GM20000 (cell line): ENCODE measurements around the gene FAM241B.

Source experiments
- DNase-seq: peaks from one replicate; pipeline ENCODE4 v3.0.0; 2012; ENCODE audit warnings: low spot score
- CTCF ChIP-seq: IDR thresholded peaks from 2 replicates; pipeline ENCODE4 v1.5.1; 2012; ENCODE audit warnings: mild to moderate bottlenecking, control low read depth; ENCODE audit errors: extremely low read depth, missing control alignments

FAM241B gene

DNA sequence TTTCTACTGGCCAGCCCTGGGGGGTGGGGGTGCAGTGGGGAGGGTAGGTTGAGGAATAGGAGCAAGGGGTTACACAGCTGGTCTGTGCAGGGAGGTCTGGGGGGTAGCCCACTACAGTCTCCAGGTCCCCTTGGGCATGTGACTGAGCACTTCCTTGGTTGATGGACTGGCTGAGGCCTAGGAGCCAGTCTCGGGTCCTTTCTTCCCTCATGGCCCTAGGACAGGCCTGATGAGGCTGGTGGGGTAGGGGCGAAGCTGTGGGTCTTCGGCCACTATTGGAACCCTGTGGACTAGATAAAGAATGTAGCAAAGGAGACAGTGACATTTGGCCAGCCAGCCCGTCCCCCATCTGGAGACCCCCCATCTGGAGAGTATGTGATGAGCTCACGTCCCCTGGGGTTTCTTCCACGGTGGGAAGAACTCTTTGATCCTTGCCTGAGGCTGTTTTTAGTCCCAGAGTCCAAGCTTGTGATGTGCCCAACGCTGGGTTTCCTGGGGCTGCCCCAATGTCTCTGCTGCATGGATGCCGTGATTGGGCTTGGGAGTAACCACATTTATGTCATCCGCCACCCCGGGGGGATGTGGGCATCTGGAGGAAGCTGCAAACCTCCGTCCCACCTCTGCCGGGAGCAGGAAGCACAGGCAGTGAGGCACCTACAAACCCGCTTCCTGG, 20.7 kb downstream of the FAM241B start:
- no peak for TF ChIP-seq CTCF
- no peak for DNase-seq

DNA sequence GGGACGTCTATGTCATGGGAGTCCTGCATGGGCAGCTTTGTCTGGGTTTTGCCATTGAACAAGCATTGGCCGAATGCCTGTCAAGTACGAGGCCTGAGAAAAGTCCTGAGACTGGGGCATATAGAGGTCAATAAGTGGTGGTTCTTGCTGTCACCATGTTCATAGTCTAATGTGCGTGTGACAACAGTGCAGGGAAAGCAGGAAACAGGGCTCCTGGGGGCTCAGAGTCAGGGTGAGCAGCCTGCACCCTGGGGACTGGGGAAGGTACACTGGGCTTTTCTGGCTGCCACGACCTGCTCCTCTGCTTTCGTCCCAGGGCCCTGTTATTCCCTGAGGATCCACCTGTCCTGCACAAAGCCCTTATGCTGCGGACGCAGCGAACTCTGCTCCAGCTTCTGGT, 21.3 kb downstream of the FAM241B start:
- TF ChIP-seq CTCF, result no peak
- DNase-seq, result no peak

DNA sequence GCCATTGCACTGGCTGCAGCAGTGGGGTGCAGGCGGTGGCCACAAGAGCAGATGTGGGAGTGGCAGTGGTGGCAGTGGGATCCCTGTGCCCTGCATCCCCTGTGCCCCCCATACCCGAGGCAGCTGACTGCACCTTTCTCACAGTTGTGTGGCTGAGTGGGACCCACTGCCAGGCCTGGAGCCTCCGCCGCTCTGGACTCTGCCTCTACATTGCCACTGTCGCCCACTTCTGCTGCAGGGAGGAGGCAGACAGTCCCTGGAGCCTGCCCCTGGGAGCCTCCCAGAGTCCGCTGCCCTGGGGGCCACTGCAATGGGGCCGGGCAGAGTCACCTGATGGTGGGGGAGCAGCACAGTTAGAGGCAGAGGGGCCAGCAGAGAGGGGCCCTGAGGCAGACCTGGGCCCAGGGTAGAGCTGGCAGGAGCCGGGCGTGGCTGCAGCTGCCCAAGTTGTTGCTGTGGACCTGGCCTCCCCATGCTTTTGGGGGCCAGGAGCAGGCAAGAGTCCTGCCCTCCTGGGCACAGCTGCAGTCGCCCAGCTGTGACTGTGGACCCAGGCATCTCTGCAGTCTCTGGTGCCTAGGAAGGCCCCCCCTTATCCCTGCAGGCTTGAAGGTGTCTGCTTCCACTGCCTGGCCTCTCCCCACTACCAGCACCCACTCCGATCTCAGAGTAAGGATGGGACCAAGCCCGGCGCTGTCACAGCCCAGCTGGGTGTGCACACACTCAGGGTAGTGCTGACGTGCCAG, 22.2 kb downstream of the FAM241B start:
- TF ChIP-seq CTCF, result no peak
- DNase-seq, result no peak

- no peak for TF ChIP-seq CTCF
- DNase-seq, result no peak
Observed at GRCh38 chr10:69652857-69653199, 22.8 kb downstream of the FAM241B start.

DNA sequence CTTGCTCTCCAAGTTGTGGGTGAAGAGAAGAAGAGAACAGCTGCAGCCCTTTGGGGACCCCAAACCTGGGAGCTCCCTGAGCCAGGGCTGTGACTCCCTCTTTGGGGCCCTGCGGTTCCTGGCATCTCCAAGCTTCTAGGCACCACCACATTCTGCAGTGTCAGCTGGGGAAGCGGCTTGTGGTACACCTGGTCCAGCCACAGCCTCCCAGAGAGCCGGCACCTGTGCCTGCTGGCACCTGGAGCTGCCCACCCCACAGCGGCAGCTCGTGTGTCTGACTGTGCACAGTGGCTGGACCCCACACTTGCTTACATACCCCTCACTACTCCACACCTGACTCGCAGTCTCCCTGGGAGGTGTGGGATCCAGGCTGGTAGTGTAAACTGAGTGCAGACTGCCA, 23.5 kb downstream of the FAM241B start:
- no peak for TF ChIP-seq CTCF

DNA sequence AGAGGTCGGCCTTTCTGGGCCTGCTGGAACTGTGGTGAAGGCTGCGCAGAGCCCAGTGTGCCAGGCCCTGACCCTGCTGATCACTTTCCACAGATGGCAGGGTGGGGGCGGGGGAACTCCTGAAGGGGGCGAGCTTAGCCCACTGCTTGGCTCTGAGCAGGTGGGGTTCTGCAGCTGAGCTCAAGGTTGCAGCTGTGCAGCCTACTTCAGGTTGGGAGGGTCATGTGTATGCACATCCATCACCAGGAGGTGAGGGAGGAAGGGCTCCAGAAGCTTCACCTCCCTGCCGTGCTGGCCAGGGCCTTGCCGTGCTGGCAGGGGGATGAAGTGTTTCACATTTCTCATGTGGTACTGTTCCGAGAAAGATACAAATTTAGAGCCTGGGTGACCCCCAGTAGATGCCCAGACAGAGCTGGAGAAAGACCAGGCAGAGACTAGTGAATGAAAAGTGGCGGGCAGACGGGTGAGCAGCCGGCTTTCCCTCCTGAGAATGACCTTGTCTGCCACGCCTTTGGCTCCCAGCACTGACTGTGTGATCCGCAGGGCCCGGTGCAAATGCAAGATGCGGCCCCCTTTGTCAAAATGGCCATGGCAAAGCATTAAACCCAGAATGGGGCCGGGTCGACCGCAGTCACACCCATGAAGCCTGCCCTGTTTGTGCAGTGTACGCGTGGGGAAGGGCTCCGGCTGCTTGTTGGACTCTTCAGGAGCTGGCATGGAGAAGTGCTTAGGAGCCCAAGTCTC, 25.2 kb downstream of the FAM241B start:
- no peak for TF ChIP-seq CTCF

More for the DNA sequence above, 23.5 kb downstream of the FAM241B start:
- DNase-seq, result no peak

GRCh38 chr10:69655868-69656555, 26.0 kb downstream of the FAM241B start:
- DNase-seq, result no peak
- no peak for TF ChIP-seq CTCF

More for the DNA sequence above, 25.2 kb downstream of the FAM241B start:
- no peak for DNase-seq
